ENCODE data around the gene BCL7A.

GRCh38 chr12:122102331-122102730 lies 80.6 kb downstream of the BCL7A start:
- TF ChIP-seq, protein P1, sequence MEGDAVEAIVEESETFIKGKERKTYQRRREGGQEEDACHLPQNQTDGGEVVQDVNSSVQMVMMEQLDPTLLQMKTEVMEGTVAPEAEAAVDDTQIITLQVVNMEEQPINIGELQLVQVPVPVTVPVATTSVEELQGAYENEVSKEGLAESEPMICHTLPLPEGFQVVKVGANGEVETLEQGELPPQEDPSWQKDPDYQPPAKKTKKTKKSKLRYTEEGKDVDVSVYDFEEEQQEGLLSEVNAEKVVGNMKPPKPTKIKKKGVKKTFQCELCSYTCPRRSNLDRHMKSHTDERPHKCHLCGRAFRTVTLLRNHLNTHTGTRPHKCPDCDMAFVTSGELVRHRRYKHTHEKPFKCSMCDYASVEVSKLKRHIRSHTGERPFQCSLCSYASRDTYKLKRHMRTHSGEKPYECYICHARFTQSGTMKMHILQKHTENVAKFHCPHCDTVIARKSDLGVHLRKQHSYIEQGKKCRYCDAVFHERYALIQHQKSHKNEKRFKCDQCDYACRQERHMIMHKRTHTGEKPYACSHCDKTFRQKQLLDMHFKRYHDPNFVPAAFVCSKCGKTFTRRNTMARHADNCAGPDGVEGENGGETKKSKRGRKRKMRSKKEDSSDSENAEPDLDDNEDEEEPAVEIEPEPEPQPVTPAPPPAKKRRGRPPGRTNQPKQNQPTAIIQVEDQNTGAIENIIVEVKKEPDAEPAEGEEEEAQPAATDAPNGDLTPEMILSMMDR (conservative IDR thresholded peaks at IDR 0.05): no peak
- no peak for TF ChIP-seq EZH2 (IDR thresholded peaks at IDR 0.05; ENCODE audit: low read depth)

Measured in PC-9 (cell line).